Stimulated activated CD4-positive, alpha-beta T cell treated with anti-CD3 and anti-CD28 coated beads, Interleukin-1b, Interleukin-23, amount 100 ng/mL, for 4 hours (primary cell): ENCODE measurements around the gene NCKAP5.
"Not testable (repeated sequence)": the region's sequence is repeated elsewhere in the genome, so short reads cannot be mapped to it uniquely, and the experiment has no call there.

Experiments
- DNase-seq, 2 donors: peaks; one replicate each; pipeline ENCODE4 v3.0.0-alpha.2; 2020; ENCODE audit warnings: low read depth in 2 of 2

Gene NCKAP5

GRCh38 chr2:133209325-133209724 is 358.9 kb downstream of the NCKAP5 start:
- no peak for DNase-seq

- DNase-seq = not testable (repeated sequence)
Observed at GRCh38 chr2:133206666-133207065, 361.6 kb downstream of the NCKAP5 start.

- DNase-seq = no peak
Observed at GRCh38 chr2:133204421-133204820, 363.8 kb downstream of the NCKAP5 start.

- no peak for DNase-seq
Observed at GRCh38 chr2:133200684-133201421, 367.4 kb downstream of the NCKAP5 start.

GRCh38 chr2:133198678-133199077 is 369.6 kb downstream of the NCKAP5 start:
- no peak for DNase-seq

GRCh38 chr2:133197156-133197555 is 371.1 kb downstream of the NCKAP5 start:
- DNase-seq = no peak

GRCh38 chr2:133194777-133195335 is 373.4 kb downstream of the NCKAP5 start:
- no peak for DNase-seq

GRCh38 chr2:133194362-133194655 is 374.0 kb downstream of the NCKAP5 start:
- DNase-seq = no peak

- DNase-seq = no peak
Observed at GRCh38 chr2:133193544-133194361, 374.5 kb downstream of the NCKAP5 start.

GRCh38 chr2:133192028-133192427 is 376.2 kb downstream of the NCKAP5 start:
- DNase-seq = no peak

- no peak for DNase-seq
Observed at GRCh38 chr2:133177196-133177595, 391.1 kb downstream of the NCKAP5 start.

GRCh38 chr2:133175926-133176325 is 392.3 kb downstream of the NCKAP5 start:
- DNase-seq = no peak

GRCh38 chr2:133173224-133173623 is 395.0 kb downstream of the NCKAP5 start:
- no peak for DNase-seq

- no peak for DNase-seq
Observed at GRCh38 chr2:133171393-133172004, 396.8 kb downstream of the NCKAP5 start.

- no peak for DNase-seq
Observed at GRCh38 chr2:133169274-133169912, 398.9 kb downstream of the NCKAP5 start.

GRCh38 chr2:133167990-133168389 is 400.3 kb downstream of the NCKAP5 start:
- no peak for DNase-seq

- no peak for DNase-seq
Observed at GRCh38 chr2:133167223-133167622, 401.0 kb downstream of the NCKAP5 start.

- no peak for DNase-seq
Observed at GRCh38 chr2:133166031-133166430, 402.2 kb downstream of the NCKAP5 start.

GRCh38 chr2:133163111-133163510 is 405.2 kb downstream of the NCKAP5 start:
- no peak for DNase-seq

- no peak for DNase-seq
Observed at GRCh38 chr2:133158442-133158841, 409.8 kb downstream of the NCKAP5 start.

GRCh38 chr2:133158024-133158423 is 410.2 kb downstream of the NCKAP5 start:
- DNase-seq = no peak

- DNase-seq = no peak
Observed at GRCh38 chr2:133157141-133157540, 411.1 kb downstream of the NCKAP5 start.
